Activated T-helper 1 cell treated with anti-CD3 and anti-CD28 coated beads, Interleukin-12 subunit alpha, Interleukin-12 subunit beta, Interleukin-2, Interleukin-4 antibody, amounts not matched to agents 30 ng/mL and 10 ng/mL and 1 ng/mL, durations not matched to agents 14 hours and 24 hours and 36 hours (primary cell): ENCODE results near the gene AP2A2. TPM values are rescaled to one million over a fixed set of nuclear protein-coding genes. Genes with fewer than 3 reads are reported as not detected.
A peak's percentile ranks its signal among the peaks of the same experiment; 100 is the strongest.

Experiments used
- DNase-seq: peaks from one replicate; pipeline ENCODE4 v3.0.0; 2021; ENCODE audit warnings: low spot score
- H3K27ac Mint-ChIP-seq: one replicate; pipeline ENCODE4 v1.8.0; 2021; ENCODE audit warnings: mild to moderate bottlenecking, mixed read lengths
- H3K27me3 Mint-ChIP-seq: one replicate; pipeline ENCODE4 v1.8.0; 2022; ENCODE audit warnings: mild to moderate bottlenecking, moderate library complexity, mixed read lengths; ENCODE audit not compliant: insufficient read depth
- H3K36me3 Mint-ChIP-seq: one replicate; pipeline ENCODE4 v1.8.0; 2021; ENCODE audit warnings: low read depth, mixed read lengths
- H3K4me1 Mint-ChIP-seq: one replicate; pipeline ENCODE4 v1.8.0; 2021; ENCODE audit warnings: low read depth, mixed read lengths
- H3K4me3 Mint-ChIP-seq: one replicate; pipeline ENCODE4 v1.8.0; 2021; ENCODE audit warnings: mild to moderate bottlenecking, moderate library complexity, mixed read lengths
- H3K9me3 Mint-ChIP-seq: one replicate; pipeline ENCODE4 v1.8.0; 2021; ENCODE audit warnings: mixed read lengths
- intact Hi-C: fragments of 100-400 bp; cut with micrococcal nuclease; formaldehyde crosslinking; loops from one replicate; pipeline ENCODE4 v1.15.1; 2024
- total RNA-seq: library from RNA; stranded (reverse); gene quantifications from 2 replicates; pipeline ENCODE4 v1.2.3, GENCODE V29; 2022

AP2A2 gene
- total RNA-seq, 1 donor from 2014 or later, result 60.4 TPM

GRCh38 chr11:907668-908067 lies 18.0 kb upstream of the AP2A2 start:
- Mint-ChIP-seq H3K27ac (no peak overlapping the region), H3K4me3 (peak overlapping the region; percentile 51), H3K36me3 (peaks cover 19% of the 10 kb centered on the region), H3K9me3 (no peaks in the 10 kb centered on the region), H3K4me1 (peaks cover 18% of the 10 kb centered on the region), H3K27me3 (no peaks in the 10 kb centered on the region)
- intact Hi-C loops, result no loop called here
- DNase-seq, result no peak

GRCh38 chr11:908273-908672 lies 17.4 kb upstream of the AP2A2 start:
- DNase-seq, result no peak
- intact Hi-C loops, result no loop called here
- peaks cover 13% of the 10 kb centered on the region for H3K36me3 Mint-ChIP-seq
- H3K27ac Mint-ChIP-seq, result no peak overlapping the region
- H3K4me3 Mint-ChIP-seq, result peak overlapping the region; percentile 51
- H3K27me3 Mint-ChIP-seq, result no peaks in the 10 kb centered on the region
- no peaks in the 10 kb centered on the region for H3K9me3 Mint-ChIP-seq
- H3K4me1 Mint-ChIP-seq, result peaks cover 18% of the 10 kb centered on the region

GRCh38 chr11:909406-909805 lies 16.3 kb upstream of the AP2A2 start:
- Mint-ChIP-seq H3K27me3 (no peaks in the 10 kb centered on the region), H3K27ac (peak overlapping the region; percentile 34), H3K9me3 (no peaks in the 10 kb centered on the region), H3K36me3 (peaks cover 8% of the 10 kb centered on the region), H3K4me1 (peaks cover 18% of the 10 kb centered on the region), H3K4me3 (peak overlapping the region; percentile 96)
- intact Hi-C loops, result no loop called here
- DNase-seq, result no peak

- H3K36me3 Mint-ChIP-seq, result peaks cover 8% of the 10 kb centered on the region
- no peaks in the 10 kb centered on the region for H3K27me3 Mint-ChIP-seq
- intact Hi-C loops, result loop anchor here (1.0 to 5.0 kb wide), 5 partner anchors 67 to 662 kb away; partner anchors contain the start of genes DUSP8, POLR2L, RPLP2 and TSPAN4
- H3K4me1 Mint-ChIP-seq, result peaks cover 18% of the 10 kb centered on the region
- H3K4me3 Mint-ChIP-seq, result peak overlapping the region; percentile 96
- peak overlapping the region; percentile 84 for H3K27ac Mint-ChIP-seq
- DNase-seq, result no peak
- no peaks in the 10 kb centered on the region for H3K9me3 Mint-ChIP-seq
These were observed 15.6 kb upstream of the AP2A2 start for GRCh38 chr11:910044-910588.

GRCh38 chr11:910589-911030 lies 15.1 kb upstream of the AP2A2 start, which contains the start of gene CHID1:
Gene CHID1 (minus strand): TSS chr11:910810. CDS start chr11:904816, 5,994 bp downstream.
- intact Hi-C loops, result loop anchor here (1.0 to 5.0 kb wide), 6 partner anchors 15 to 662 kb away; partner anchors contain the start of genes AP2A2, DUSP8, POLR2L and RPLP2
- peak; percentile 89 for DNase-seq
- H3K4me1 Mint-ChIP-seq, result peaks cover 18% of the 10 kb centered on the region
- no peaks in the 10 kb centered on the region for H3K27me3 Mint-ChIP-seq
- peaks cover 6% of the 10 kb centered on the region for H3K36me3 Mint-ChIP-seq
- peak within 1 kb of the TSS; percentile 96 for H3K4me3 Mint-ChIP-seq
- peak within 1 kb of the TSS; percentile 93 for H3K27ac Mint-ChIP-seq
- no peaks in the 10 kb centered on the region for H3K9me3 Mint-ChIP-seq

GRCh38 chr11:911031-911889 lies 14.4 kb upstream of the AP2A2 start:
- H3K9me3 Mint-ChIP-seq, result no peaks in the 10 kb centered on the region
- H3K4me1 Mint-ChIP-seq, result peaks cover 18% of the 10 kb centered on the region
- H3K27me3 Mint-ChIP-seq, result no peaks in the 10 kb centered on the region
- H3K36me3 Mint-ChIP-seq, result peaks cover 6% of the 10 kb centered on the region
- peak overlapping the region; percentile 94 for H3K4me3 Mint-ChIP-seq
- DNase-seq, result peak; percentile 21
- H3K27ac Mint-ChIP-seq, result peak overlapping the region; percentile 93
- intact Hi-C loops, result loop anchor here (1.0 to 5.0 kb wide), 5 partner anchors 14 to 661 kb away; partner anchors contain the start of genes AP2A2, DUSP8, POLR2L and TSPAN4

GRCh38 chr11:911890-912219 lies 13.8 kb upstream of the AP2A2 start:
- intact Hi-C loops, result loop anchor here (1.0 to 5.0 kb wide), 5 partner anchors 13 to 660 kb away; partner anchors contain the start of genes AP2A2, DUSP8, POLR2L and TSPAN4
- H3K4me1 Mint-ChIP-seq, result peaks cover 18% of the 10 kb centered on the region
- H3K9me3 Mint-ChIP-seq, result no peaks in the 10 kb centered on the region
- H3K36me3 Mint-ChIP-seq, result peaks cover 6% of the 10 kb centered on the region
- H3K27me3 Mint-ChIP-seq, result no peaks in the 10 kb centered on the region
- H3K4me3 Mint-ChIP-seq, result peak overlapping the region; percentile 94
- DNase-seq, result no peak
- peak overlapping the region; percentile 93 for H3K27ac Mint-ChIP-seq

- H3K27me3 Mint-ChIP-seq, result no peaks in the 10 kb centered on the region
- no peaks in the 10 kb centered on the region for H3K9me3 Mint-ChIP-seq
- peaks cover 6% of the 10 kb centered on the region for H3K36me3 Mint-ChIP-seq
- H3K27ac Mint-ChIP-seq, result no peak overlapping the region
- no peak for DNase-seq
- H3K4me1 Mint-ChIP-seq, result peaks cover 18% of the 10 kb centered on the region
- H3K4me3 Mint-ChIP-seq, result peak overlapping the region; percentile 94
- intact Hi-C loops, result loop anchor here (5.0 kb wide), 1 partner anchor 660 kb away; the partner anchor contains the start of gene DUSP8
These were observed 13.4 kb upstream of the AP2A2 start for GRCh38 chr11:912266-912665.

GRCh38 chr11:913043-913442 lies 12.6 kb upstream of the AP2A2 start:
- Mint-ChIP-seq H3K9me3 (no peaks in the 10 kb centered on the region), H3K36me3 (peaks cover 3% of the 10 kb centered on the region), H3K4me3 (no peak overlapping the region), H3K27ac (no peak overlapping the region), H3K27me3 (no peaks in the 10 kb centered on the region), H3K4me1 (peaks cover 16% of the 10 kb centered on the region)
- no peak for DNase-seq
- intact Hi-C loops, result loop anchor here (5.0 kb wide), 1 partner anchor 659 kb away; the partner anchor contains the start of gene DUSP8

- H3K27me3 Mint-ChIP-seq, result no peaks in the 10 kb centered on the region
- H3K4me3 Mint-ChIP-seq, result no peak overlapping the region
- DNase-seq, result no peak
- no peak overlapping the region for H3K27ac Mint-ChIP-seq
- intact Hi-C loops, result loop anchor here (5.0 kb wide), 1 partner anchor 658 kb away; the partner anchor contains the start of gene DUSP8
- H3K4me1 Mint-ChIP-seq, result peaks cover 7% of the 10 kb centered on the region
- no peaks in the 10 kb centered on the region for H3K36me3 Mint-ChIP-seq
- H3K9me3 Mint-ChIP-seq, result no peaks in the 10 kb centered on the region
These were observed 11.5 kb upstream of the AP2A2 start for GRCh38 chr11:914204-914603.

GRCh38 chr11:914747-915501 lies 10.7 kb upstream of the AP2A2 start:
- H3K9me3 Mint-ChIP-seq, result no peaks in the 10 kb centered on the region
- intact Hi-C loops, result loop anchor here (5.0 kb wide), 1 partner anchor 657 kb away; the partner anchor contains the start of gene DUSP8
- no peaks in the 10 kb centered on the region for H3K27me3 Mint-ChIP-seq
- peaks cover 5% of the 10 kb centered on the region for H3K4me1 Mint-ChIP-seq
- DNase-seq, result no peak
- no peak overlapping the region for H3K27ac Mint-ChIP-seq
- H3K36me3 Mint-ChIP-seq, result no peaks in the 10 kb centered on the region
- no peak overlapping the region for H3K4me3 Mint-ChIP-seq

- intact Hi-C loops, result no loop called here
- no peak for DNase-seq
- H3K4me1 Mint-ChIP-seq, result no peaks in the 10 kb centered on the region
- H3K27me3 Mint-ChIP-seq, result no peaks in the 10 kb centered on the region
- no peak overlapping the region for H3K27ac Mint-ChIP-seq
- no peaks in the 10 kb centered on the region for H3K9me3 Mint-ChIP-seq
- H3K36me3 Mint-ChIP-seq, result no peaks in the 10 kb centered on the region
- H3K4me3 Mint-ChIP-seq, result no peak overlapping the region
These were observed 8.2 kb upstream of the AP2A2 start for GRCh38 chr11:917426-917825.
